Cardiac muscle cell (in vitro differentiated cells and primary cell): ENCODE data around the gene CYP2D6. TPM values are rescaled to one million over a fixed set of nuclear protein-coding genes. Genes with fewer than 3 reads are reported as not detected.
A peak's percentile ranks its signal among the peaks of the same experiment; 100 is the strongest.
"Not testable (repeated sequence)": the region's sequence is repeated elsewhere in the genome, so short reads cannot be mapped to it uniquely, and the experiment has no call there.

ENCODE experiments used
- DNase-seq, 2 donors: peaks; one replicate each; pipeline versions ENCODE4 v3.0.0 to v3.0.0-alpha.2; 2010 to 2017; ENCODE audit warnings: low read depth in 1 of 2, low spot score in 1 of 2
- H3K27ac ChIP-seq: fragments of 200-600 bp; sonication (generic); 2 replicates; pipeline ENCODE4 v1.5.1; 2016
- H3K27me3 ChIP-seq: fragments of 200-600 bp; sonication (generic); 2 replicates; pipeline ENCODE4 v1.6.0; 2016; ENCODE audit warnings: control low read depth
- H3K36me3 ChIP-seq: fragments of 200-600 bp; sonication (generic); 2 replicates; pipeline ENCODE4 v1.5.1; 2016; ENCODE audit warnings: control low read depth
- H3K4me1 ChIP-seq: fragments of 200-600 bp; sonication (generic); 2 replicates; pipeline ENCODE4 v1.8.1; 2017; ENCODE audit warnings: low read depth, mild to moderate bottlenecking, mixed run types
- H3K4me3 ChIP-seq: fragments of 200-600 bp; sonication (generic); 2 replicates; pipeline ENCODE4 v1.5.1; 2016; ENCODE audit warnings: mild to moderate bottlenecking
- H3K9me3 ChIP-seq: fragments of 200-600 bp; sonication (generic); 2 replicates; pipeline ENCODE4 v1.5.1; 2017; ENCODE audit warnings: low read depth, mild to moderate bottlenecking, control low read depth
- polyA plus RNA-seq: library from polyadenylated mRNA; unstranded; fragments of >200 nt; fragmentation: Nextera tagmentation; extraction: Ambion mirVana; gene quantifications from 2 replicates; pipeline ENCODE4 v1.2.1, GENCODE V29; 2016
- total RNA-seq: library from RNA; depleted of rRNA; stranded (reverse); fragments of >200 nt; gene quantifications from 2 replicates; pipeline ENCODE4 v1.2.3, GENCODE V29; 2016
- TF ChIP-seq, protein P1 (sequence below): IDR thresholded peaks from 2 replicates; pipeline ENCODE4 v1.5.1; 2012; ENCODE audit warnings: low read depth, mild to moderate bottlenecking, low read length

CYP2D6 gene
- 0.14 and 2.2 TPM in 2 replicates for total RNA-seq
- 2.3 and 2.6 TPM in 2 replicates for polyA plus RNA-seq

DNA sequence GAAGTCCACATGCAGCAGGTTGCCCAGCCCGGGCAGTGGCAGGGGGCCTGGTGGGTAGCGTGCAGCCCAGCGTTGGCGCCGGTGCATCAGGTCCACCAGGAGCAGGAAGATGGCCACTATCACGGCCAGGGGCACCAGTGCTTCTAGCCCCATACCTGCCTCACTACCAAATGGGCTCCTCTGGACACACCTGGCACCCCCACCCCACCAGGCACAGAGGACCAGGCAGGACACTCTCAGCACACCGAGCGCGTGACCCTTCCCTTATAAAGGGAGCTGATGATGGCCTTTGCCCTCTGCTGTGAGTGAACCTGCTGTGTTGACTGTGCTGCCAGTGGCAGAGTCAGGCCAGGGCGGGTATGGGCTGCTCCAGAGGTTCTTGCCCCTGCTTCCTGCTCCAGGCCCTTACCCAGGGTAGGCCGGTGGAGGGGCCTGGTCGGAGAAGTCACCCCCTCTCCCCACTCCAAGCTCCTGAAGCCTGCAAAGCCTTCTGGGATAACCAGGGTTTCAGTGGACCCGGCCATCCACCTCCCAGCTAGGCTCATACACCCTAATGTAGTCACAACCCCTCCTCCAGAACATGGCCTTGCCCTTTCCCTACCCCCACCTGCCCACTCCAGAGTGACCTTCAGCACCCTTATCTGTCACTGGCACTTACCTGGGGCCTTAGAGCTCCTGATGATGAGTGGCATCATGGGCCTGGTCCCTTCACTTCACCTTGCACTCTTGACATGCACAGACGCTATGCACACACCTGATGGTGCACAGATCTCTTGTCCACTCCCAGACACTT is at the start of gene CYP2D6:
TSS of gene CYP2D6 (minus strand) at position 172 of the 793 bp plus-strand sequence. CDS start at position 153, 19 bp downstream.
- H3K4me1 ChIP-seq, H3K27ac ChIP-seq, H3K36me3 ChIP-seq, H3K4me3 ChIP-seq, DNase-seq, H3K9me3 ChIP-seq, H3K27me3 ChIP-seq: not testable (repeated sequence)

DNA sequence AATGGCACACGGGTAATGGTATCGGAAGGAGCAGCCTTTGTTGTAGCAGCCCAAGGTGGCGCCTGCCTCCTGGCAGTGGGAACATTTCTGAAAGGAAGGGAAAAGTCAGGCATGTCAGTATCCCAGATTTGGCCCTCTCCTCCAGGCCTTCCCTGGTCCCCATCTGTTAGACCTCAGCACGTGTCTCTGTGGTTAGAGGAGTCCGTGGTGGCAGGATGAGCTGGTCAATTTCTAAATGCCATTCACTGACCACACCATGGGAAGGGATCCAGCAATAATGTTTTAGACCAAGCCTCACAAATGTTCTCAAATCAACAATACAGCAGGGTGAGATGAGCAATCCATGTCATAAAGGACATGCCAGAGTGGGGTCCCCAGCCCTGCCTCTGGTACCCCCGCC is 49.0 kb upstream of the CYP2D6 start:
- Histone ChIP-seq H3K27ac (no peak overlapping the region), H3K9me3 (no peaks in the 10 kb centered on the region), H3K4me1 (no peaks in the 10 kb centered on the region), H3K4me3 (no peak overlapping the region), H3K27me3 (no peaks in the 10 kb centered on the region), H3K36me3 (no peaks in the 10 kb centered on the region)
- DNase-seq: peak in 1 of 2 donors; percentile 73
- TF ChIP-seq, protein P1, sequence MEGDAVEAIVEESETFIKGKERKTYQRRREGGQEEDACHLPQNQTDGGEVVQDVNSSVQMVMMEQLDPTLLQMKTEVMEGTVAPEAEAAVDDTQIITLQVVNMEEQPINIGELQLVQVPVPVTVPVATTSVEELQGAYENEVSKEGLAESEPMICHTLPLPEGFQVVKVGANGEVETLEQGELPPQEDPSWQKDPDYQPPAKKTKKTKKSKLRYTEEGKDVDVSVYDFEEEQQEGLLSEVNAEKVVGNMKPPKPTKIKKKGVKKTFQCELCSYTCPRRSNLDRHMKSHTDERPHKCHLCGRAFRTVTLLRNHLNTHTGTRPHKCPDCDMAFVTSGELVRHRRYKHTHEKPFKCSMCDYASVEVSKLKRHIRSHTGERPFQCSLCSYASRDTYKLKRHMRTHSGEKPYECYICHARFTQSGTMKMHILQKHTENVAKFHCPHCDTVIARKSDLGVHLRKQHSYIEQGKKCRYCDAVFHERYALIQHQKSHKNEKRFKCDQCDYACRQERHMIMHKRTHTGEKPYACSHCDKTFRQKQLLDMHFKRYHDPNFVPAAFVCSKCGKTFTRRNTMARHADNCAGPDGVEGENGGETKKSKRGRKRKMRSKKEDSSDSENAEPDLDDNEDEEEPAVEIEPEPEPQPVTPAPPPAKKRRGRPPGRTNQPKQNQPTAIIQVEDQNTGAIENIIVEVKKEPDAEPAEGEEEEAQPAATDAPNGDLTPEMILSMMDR: no peak

DNA sequence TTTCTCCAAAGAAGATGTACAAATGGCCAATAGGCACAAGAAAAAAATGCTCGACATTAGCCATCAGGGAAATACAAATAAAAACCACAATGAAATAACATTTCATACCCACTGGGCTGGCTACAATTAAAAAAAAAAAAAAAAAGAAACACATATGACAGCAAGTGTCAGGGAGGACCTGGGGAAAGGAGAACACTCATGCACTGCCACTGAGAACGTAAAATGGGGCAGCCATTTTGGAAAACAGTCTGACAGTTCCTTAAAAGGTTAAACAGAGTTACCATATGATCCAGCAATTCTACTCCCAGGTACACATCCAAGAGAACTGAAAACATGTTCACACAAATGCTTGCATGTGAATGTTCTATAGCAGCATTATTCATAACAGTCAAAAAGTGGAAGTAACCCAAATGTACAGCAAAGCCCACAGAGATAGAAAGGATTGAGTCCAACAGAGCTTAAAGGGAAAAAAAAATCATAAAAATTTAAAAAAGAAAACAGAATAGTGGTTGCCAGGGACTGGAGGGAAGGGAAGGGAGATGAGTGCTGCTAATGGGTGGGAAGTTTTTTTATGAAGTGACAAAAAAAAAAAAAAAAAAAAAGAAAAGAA is 48.4 kb upstream of the CYP2D6 start:
- Histone ChIP-seq H3K9me3 (no peaks in the 10 kb centered on the region), H3K27me3 (no peaks in the 10 kb centered on the region), H3K4me1 (no peaks in the 10 kb centered on the region), H3K27ac (no peak overlapping the region), H3K36me3 (no peaks in the 10 kb centered on the region), H3K4me3 (no peak overlapping the region)
- TF ChIP-seq, protein P1: no peak
- DNase-seq: no peak

DNA sequence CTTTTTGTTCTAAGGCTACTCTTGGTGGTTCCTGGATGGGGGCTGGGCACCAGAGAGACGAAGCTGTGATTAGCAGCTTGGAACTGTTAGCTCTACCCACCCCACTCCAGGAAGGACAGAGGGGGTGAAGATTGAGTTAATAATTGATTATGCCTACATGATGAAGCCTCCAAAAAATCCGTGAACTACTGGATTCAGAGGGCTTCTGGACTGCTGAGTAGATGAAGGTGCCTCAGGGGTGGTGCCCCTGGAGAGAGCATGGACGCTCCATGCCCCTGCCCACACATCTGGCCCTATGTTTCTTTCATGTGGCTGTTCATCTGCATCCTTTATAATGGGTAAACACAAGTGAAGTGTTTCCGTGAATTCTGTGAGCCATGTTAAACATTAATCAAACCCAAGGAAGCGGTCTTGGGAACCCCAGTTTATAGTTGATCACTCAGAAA is 47.3 kb upstream of the CYP2D6 start:
- H3K4me3 ChIP-seq: no peak overlapping the region
- no peaks in the 10 kb centered on the region for H3K27me3 ChIP-seq
- TF ChIP-seq, protein P1: no peak
- no peaks in the 10 kb centered on the region for H3K36me3 ChIP-seq
- no peaks in the 10 kb centered on the region for H3K9me3 ChIP-seq
- H3K4me1 ChIP-seq: peaks cover 3% of the 10 kb centered on the region
- no peak for DNase-seq
- no peak overlapping the region for H3K27ac ChIP-seq

DNA sequence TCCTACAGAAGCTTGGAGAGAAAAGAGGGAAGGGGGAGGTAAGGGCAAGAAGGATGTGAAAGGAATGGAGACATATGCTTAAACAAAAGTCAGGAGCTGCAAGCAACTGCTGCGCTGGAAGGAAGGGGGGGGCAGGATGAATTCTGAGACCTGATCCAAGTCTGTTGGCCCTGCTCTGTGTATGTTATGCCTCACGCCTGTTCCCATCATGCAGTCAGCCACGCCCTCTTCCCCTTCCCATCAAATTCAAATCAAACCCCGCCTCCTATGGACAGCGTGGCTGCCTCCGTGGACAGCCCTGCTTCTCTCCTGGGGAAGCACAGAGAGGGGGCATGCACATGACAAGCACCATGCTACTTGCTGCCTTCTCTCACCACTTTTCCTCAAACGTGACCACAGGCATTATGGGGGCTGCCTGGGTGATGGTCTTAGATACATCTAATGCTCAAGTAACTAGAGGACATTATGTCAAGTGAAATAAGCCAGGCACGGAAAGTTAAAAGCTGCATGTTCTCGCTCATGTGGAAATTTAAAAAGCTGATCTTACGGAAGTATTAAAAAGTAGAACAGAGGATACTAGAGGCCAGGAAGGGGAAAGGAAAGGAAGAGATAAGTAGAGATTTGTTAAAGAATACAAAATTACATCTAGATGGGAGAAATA is 45.8 kb upstream of the CYP2D6 start:
- peaks cover 18% of the 10 kb centered on the region for H3K4me1 ChIP-seq
- TF ChIP-seq, protein P1: no peak
- H3K27me3 ChIP-seq: no peaks in the 10 kb centered on the region
- DNase-seq: no peak
- H3K4me3 ChIP-seq: no peak overlapping the region
- no peaks in the 10 kb centered on the region for H3K36me3 ChIP-seq
- no peaks in the 10 kb centered on the region for H3K9me3 ChIP-seq
- no peak overlapping the region for H3K27ac ChIP-seq
